HG02610 (cell line): ENCODE data around the gene GLMP.
"Not testable (repeated sequence)": the region's sequence is repeated elsewhere in the genome, so short reads cannot be mapped to it uniquely, and the experiment has no call there.

Source experiments
- ATAC-seq: cut with Tn5 transposase; IDR thresholded peaks from one replicate; pipeline ENCODE4 v1.9.1; 2021; ENCODE audit warnings: mild to moderate bottlenecking, moderate library complexity; ENCODE audit not compliant: unreplicated experiment

Gene GLMP

GRCh38 chr1:156295391-156295947, at the start of gene GLMP:
GLMP (minus strand) TSS chr1:156295679; CDS start chr1:156295645, 34 bp downstream.
- ATAC-seq = no peak

- no peak for ATAC-seq
These were observed 48.9 kb upstream of the GLMP start for GRCh38 chr1:156344409-156344808.

GRCh38 chr1:156342166-156342955, 46.9 kb upstream of the GLMP start:
- no peak for ATAC-seq

- peak; percentile 92 for ATAC-seq
These were observed 42.9 kb upstream of the GLMP start, which contains the start of the genes CCT3 and TSACC for GRCh38 chr1:156338180-156338976. CCT3 (minus strand) TSS chr1:156338292; CDS start chr1:156338184, 108 bp downstream. TSACC (plus strand) TSS chr1:156338526; CDS start chr1:156339758, 1,232 bp downstream.

GRCh38 chr1:156337888-156338179, 42.4 kb upstream of the GLMP start:
- peak; percentile 18 for ATAC-seq

GRCh38 chr1:156337052-156337887, 41.8 kb upstream of the GLMP start:
- no peak for ATAC-seq

GRCh38 chr1:156336242-156336641, 40.8 kb upstream of the GLMP start:
- ATAC-seq = no peak

- not testable (repeated sequence) for ATAC-seq
These were observed 27.7 kb upstream of the GLMP start for GRCh38 chr1:156323179-156323578.

GRCh38 chr1:156320560-156320959, 25.1 kb upstream of the GLMP start:
- no peak for ATAC-seq

- no peak for ATAC-seq
These were observed 24.2 kb upstream of the GLMP start for GRCh38 chr1:156319664-156320063.

- no peak for ATAC-seq
These were observed 21.4 kb upstream of the GLMP start for GRCh38 chr1:156316909-156317308.

- no peak for ATAC-seq
These were observed 15.5 kb upstream of the GLMP start for GRCh38 chr1:156310962-156311361.

GRCh38 chr1:156308078-156308477, 12.6 kb upstream of the GLMP start:
- no peak for ATAC-seq

- ATAC-seq = no peak
These were observed 9.7 kb upstream of the GLMP start for GRCh38 chr1:156305215-156305614.

- ATAC-seq = no peak
These were observed 7.8 kb upstream of the GLMP start for GRCh38 chr1:156303241-156303640.

GRCh38 chr1:156298852-156299357, 3.4 kb upstream of the GLMP start, which contains the start of gene VHLL:
VHLL (minus strand) TSS chr1:156299307; CDS start chr1:156299189, 118 bp downstream.
- no peak for ATAC-seq

- no peak for ATAC-seq
These were observed 1.6 kb downstream of the GLMP start for GRCh38 chr1:156293895-156294294.

- no peak for ATAC-seq
These were observed 2.4 kb downstream of the GLMP start for GRCh38 chr1:156293098-156293434.

- ATAC-seq = peak; percentile 73
These were observed 4.0 kb downstream of the GLMP start for GRCh38 chr1:156291226-156292061.

GRCh38 chr1:156289857-156290256, 5.6 kb downstream of the GLMP start:
- ATAC-seq = no peak
